HepG2 (cell line): ENCODE measurements around the gene IL1B. TPM values are rescaled to one million over a fixed set of nuclear protein-coding genes. Genes with fewer than 3 reads are reported as not detected.

Experiments used
- DMAP1 ChIP-seq: IDR thresholded peaks from 2 replicates; pipeline ENCODE4 v1.6.1; 2016
- DNMT1 ChIP-seq: sonication (generic); formaldehyde crosslinking; IDR thresholded peaks from 2 replicates; pipeline ENCODE4 v1.5.1; 2020; ENCODE audit warnings: mild to moderate bottlenecking, missing genetic modification reagents
- ELF3 ChIP-seq: IDR thresholded peaks from 2 replicates; pipeline ENCODE4 v1.6.1; 2016; ENCODE audit warnings: missing genetic modification reagents, missing compliant biosample characterization
- ETV6 ChIP-seq: sonication (generic); formaldehyde crosslinking; conservative IDR thresholded peaks from 2 replicates; pipeline ENCODE4 v1.4.0; 2020; ENCODE audit warnings: missing genetic modification reagents
- FOXM1 ChIP-seq: sonication (generic); formaldehyde crosslinking; IDR thresholded peaks from 2 replicates; pipeline ENCODE4 v1.5.0; 2020; ENCODE audit warnings: missing genetic modification reagents
- HOXD1 ChIP-seq: sonication (generic); formaldehyde crosslinking; IDR thresholded peaks from 2 replicates; pipeline ENCODE4 v1.5.0; 2020; ENCODE audit warnings: missing genetic modification reagents
- KDM2A ChIP-seq: sonication (generic); formaldehyde crosslinking; IDR thresholded peaks from 2 replicates; pipeline ENCODE4 v1.4.0; 2020; ENCODE audit warnings: low read depth, missing genetic modification reagents, borderline replicate concordance
- NFKBIZ ChIP-seq: IDR thresholded peaks from 2 replicates; pipeline ENCODE4 v1.6.1; 2018; ENCODE audit warnings: missing genetic modification reagents, missing compliant biosample characterization
- PAF1 ChIP-seq: IDR thresholded peaks from 2 replicates; pipeline ENCODE4 v1.6.1; 2016; ENCODE audit warnings: missing genetic modification reagents, missing compliant biosample characterization
- RXRB ChIP-seq: IDR thresholded peaks from 2 replicates; pipeline ENCODE4 v1.6.1; 2016; ENCODE audit warnings: borderline replicate concordance, missing genetic modification reagents, missing compliant biosample characterization
- SIX1 ChIP-seq: sonication (generic); formaldehyde crosslinking; IDR thresholded peaks from 2 replicates; pipeline ENCODE4 v1.4.0; 2020; ENCODE audit warnings: missing genetic modification reagents, borderline replicate concordance
- ZBTB38 ChIP-seq: sonication (generic); formaldehyde crosslinking; IDR thresholded peaks from 2 replicates; pipeline ENCODE4 v1.5.1; 2020; ENCODE audit warnings: mild to moderate bottlenecking, missing genetic modification reagents
- ZIK1 ChIP-seq: sonication (generic); formaldehyde crosslinking; IDR thresholded peaks from 2 replicates; pipeline ENCODE4 v1.5.0; 2020; ENCODE audit warnings: mild to moderate bottlenecking, low read depth, missing genetic modification reagents, borderline replicate concordance
- ZNF136 ChIP-seq: sonication (generic); formaldehyde crosslinking; IDR thresholded peaks from 2 replicates; pipeline ENCODE4 v1.8.1; 2022; ENCODE audit warnings: low read depth, mild to moderate bottlenecking, moderate library complexity, missing genetic modification reagents
- ZNF501 ChIP-seq: sonication (generic); formaldehyde crosslinking; IDR thresholded peaks from 2 replicates; pipeline ENCODE4 v1.5.1; 2020; ENCODE audit warnings: mild to moderate bottlenecking, moderate library complexity, missing genetic modification reagents
- ZNF652 ChIP-seq: IDR thresholded peaks from 2 replicates; pipeline ENCODE4 v1.6.1; 2016; ENCODE audit warnings: low read depth, borderline replicate concordance
- ZNF841 ChIP-seq: sonication (generic); formaldehyde crosslinking; IDR thresholded peaks from 2 replicates; pipeline ENCODE4 v1.8.1; 2023; ENCODE audit warnings: missing genetic modification reagents, borderline replicate concordance
- ZZZ3 ChIP-seq: sonication (generic); formaldehyde crosslinking; IDR thresholded peaks from 2 replicates; pipeline ENCODE4 v1.4.0; 2020; ENCODE audit warnings: missing genetic modification reagents, mild to moderate bottlenecking, borderline replicate concordance
- polyA plus RNA-seq, 8 experiments: library from polyadenylated mRNA; depleted of rRNA in 3 of 8; stranded (reverse) in 7 of 8; unstranded in 1 of 8; fragments of >200 nt; fragmentation: Illumina TruSeq in 4 of 8; extraction: Trizol in 4 of 8; gene quantifications; 2 replicates each; pipeline versions ENCODE4 v1.2.1 to v1.2.3, GENCODE V29; 2011 to 2016; ENCODE audit warnings: low read depth in 4 of 8, missing spikeins in 1 of 8, mixed read lengths in 1 of 8; ENCODE audit not compliant: insufficient read depth in 1 of 8
- total RNA-seq, 5 experiments: library from RNA; depleted of rRNA; stranded (reverse); fragments of >200 nt; fragmentation: Illumina TruSeq; extraction: Trizol; gene quantifications; 2 replicates each; pipeline ENCODE4 v1.2.3, GENCODE V29; 2016; ENCODE audit warnings: low read depth in 1 of 5
- TF ChIP-seq, protein P1 (sequence below): sonication (generic); formaldehyde crosslinking; conservative IDR thresholded peaks from 2 replicates; pipeline ENCODE4 v1.8.0; 2022; ENCODE audit warnings: missing genetic modification reagents
- TF ChIP-seq, protein P2 (sequence below): sonication (generic); formaldehyde crosslinking; IDR thresholded peaks from 2 replicates; pipeline ENCODE4 v1.5.1; 2020; ENCODE audit warnings: missing genetic modification reagents, mild to moderate bottlenecking, borderline replicate concordance
- TF ChIP-seq, protein P3 (sequence below), 2 experiments: sonication (generic) in 1 of 2; formaldehyde crosslinking in 1 of 2; IDR thresholded peaks; 2 replicates each; pipeline versions ENCODE4 v1.4.0 to v1.6.1; 2016 to 2020; ENCODE audit warnings: borderline replicate concordance in 1 of 2, low read depth in 1 of 2, mild to moderate bottlenecking in 1 of 2, missing genetic modification reagents in 1 of 2
- TF ChIP-seq, protein P4 (sequence below): sonication (generic); formaldehyde crosslinking; IDR thresholded peaks from 2 replicates; pipeline ENCODE4 v1.5.1; 2020; ENCODE audit warnings: mild to moderate bottlenecking, moderate library complexity, missing genetic modification reagents

IL1B gene
- total and polyA plus RNA-seq, 2 of the 13 experiments (the other 11 are each of a cell fraction or from before 2014, with no cell fraction given): 0.18 TPM; not detected in 1

DNA sequence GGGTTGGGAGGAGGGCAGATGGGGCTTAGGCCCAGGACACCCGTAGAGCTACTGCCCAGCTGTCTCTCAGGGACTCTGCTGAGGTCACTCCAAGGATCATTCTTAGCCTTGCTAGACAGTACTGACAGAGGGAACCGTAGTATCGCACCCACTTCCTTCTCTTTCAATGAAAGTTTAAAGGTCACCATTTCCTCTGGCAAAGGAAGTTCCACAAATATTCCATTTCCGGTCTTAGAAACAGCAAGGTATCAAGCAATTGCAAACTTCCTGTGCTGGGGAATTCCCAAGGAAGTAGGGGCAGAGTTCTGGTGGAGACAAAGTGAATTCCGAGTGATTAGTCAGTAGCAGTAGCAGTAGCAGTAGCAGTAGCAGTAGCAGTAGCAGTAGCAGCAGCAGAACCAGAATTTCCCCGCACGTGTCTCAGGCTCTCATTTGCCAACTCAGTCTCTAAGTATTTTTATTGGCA is 24.7 kb downstream of the IL1B start (continued):
- TF ChIP-seq ZZZ3 (no peak), PAF1 (CRISPR knock-in tag) (no peak), ZNF136 (CRISPR knock-in tag) (no peak), FOXM1 (CRISPR knock-in tag) (no peak), KDM2A (CRISPR knock-in tag) (no peak), RXRB (CRISPR knock-in tag) (no peak), NFKBIZ (CRISPR knock-in tag) (peak; percentile 82; the same call in 1 of the 2 replicates), ELF3 (CRISPR knock-in tag) (peak; percentile 71), ZNF652 (CRISPR knock-in tag) (no peak), ETV6 (CRISPR knock-in tag) (no peak), ZIK1 (CRISPR knock-in tag) (no peak), ZBTB38 (CRISPR knock-in tag) (peak; percentile 69), ZNF501 (peak; percentile 27; the same call in 1 of the 2 replicates), DMAP1 (CRISPR knock-in tag) (no peak), ZNF841 (CRISPR knock-in tag) (no peak), DNMT1 (0 out of 2 replicates have a peak, but pooled peaks have one; percentile 46), SIX1 (no peak), HOXD1 (CRISPR knock-in tag) (no peak)
- TF ChIP-seq, protein P1, sequence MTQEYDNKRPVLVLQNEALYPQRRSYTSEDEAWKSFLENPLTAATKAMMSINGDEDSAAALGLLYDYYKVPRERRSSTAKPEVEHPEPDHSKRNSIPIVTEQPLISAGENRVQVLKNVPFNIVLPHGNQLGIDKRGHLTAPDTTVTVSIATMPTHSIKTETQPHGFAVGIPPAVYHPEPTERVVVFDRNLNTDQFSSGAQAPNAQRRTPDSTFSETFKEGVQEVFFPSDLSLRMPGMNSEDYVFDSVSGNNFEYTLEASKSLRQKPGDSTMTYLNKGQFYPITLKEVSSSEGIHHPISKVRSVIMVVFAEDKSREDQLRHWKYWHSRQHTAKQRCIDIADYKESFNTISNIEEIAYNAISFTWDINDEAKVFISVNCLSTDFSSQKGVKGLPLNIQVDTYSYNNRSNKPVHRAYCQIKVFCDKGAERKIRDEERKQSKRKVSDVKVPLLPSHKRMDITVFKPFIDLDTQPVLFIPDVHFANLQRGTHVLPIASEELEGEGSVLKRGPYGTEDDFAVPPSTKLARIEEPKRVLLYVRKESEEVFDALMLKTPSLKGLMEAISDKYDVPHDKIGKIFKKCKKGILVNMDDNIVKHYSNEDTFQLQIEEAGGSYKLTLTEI: no peak
- TF ChIP-seq, protein P2, sequence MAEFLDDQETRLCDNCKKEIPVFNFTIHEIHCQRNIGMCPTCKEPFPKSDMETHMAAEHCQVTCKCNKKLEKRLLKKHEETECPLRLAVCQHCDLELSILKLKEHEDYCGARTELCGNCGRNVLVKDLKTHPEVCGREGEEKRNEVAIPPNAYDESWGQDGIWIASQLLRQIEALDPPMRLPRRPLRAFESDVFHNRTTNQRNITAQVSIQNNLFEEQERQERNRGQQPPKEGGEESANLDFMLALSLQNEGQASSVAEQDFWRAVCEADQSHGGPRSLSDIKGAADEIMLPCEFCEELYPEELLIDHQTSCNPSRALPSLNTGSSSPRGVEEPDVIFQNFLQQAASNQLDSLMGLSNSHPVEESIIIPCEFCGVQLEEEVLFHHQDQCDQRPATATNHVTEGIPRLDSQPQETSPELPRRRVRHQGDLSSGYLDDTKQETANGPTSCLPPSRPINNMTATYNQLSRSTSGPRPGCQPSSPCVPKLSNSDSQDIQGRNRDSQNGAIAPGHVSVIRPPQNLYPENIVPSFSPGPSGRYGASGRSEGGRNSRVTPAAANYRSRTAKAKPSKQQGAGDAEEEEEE: no peak
- TF ChIP-seq, protein P3, sequence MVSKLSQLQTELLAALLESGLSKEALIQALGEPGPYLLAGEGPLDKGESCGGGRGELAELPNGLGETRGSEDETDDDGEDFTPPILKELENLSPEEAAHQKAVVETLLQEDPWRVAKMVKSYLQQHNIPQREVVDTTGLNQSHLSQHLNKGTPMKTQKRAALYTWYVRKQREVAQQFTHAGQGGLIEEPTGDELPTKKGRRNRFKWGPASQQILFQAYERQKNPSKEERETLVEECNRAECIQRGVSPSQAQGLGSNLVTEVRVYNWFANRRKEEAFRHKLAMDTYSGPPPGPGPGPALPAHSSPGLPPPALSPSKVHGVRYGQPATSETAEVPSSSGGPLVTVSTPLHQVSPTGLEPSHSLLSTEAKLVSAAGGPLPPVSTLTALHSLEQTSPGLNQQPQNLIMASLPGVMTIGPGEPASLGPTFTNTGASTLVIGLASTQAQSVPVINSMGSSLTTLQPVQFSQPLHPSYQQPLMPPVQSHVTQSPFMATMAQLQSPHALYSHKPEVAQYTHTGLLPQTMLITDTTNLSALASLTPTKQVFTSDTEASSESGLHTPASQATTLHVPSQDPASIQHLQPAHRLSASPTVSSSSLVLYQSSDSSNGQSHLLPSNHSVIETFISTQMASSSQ (IDR thresholded peaks at IDR 0.05; ENCODE audit: low read depth): 0 out of 2 replicates have a peak, but pooled peaks have one; percentile 16
- TF ChIP-seq, protein P3 (CRISPR knock-in tag; IDR thresholded peaks at IDR 0.05; ENCODE audit: borderline replicate concordance): no peak
- TF ChIP-seq, protein P4, sequence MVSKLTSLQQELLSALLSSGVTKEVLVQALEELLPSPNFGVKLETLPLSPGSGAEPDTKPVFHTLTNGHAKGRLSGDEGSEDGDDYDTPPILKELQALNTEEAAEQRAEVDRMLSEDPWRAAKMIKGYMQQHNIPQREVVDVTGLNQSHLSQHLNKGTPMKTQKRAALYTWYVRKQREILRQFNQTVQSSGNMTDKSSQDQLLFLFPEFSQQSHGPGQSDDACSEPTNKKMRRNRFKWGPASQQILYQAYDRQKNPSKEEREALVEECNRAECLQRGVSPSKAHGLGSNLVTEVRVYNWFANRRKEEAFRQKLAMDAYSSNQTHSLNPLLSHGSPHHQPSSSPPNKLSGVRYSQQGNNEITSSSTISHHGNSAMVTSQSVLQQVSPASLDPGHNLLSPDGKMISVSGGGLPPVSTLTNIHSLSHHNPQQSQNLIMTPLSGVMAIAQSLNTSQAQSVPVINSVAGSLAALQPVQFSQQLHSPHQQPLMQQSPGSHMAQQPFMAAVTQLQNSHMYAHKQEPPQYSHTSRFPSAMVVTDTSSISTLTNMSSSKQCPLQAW (CRISPR knock-in tag): peak; percentile 16; the same call in 1 of the 2 replicates
